ENCODE measurements around the gene VAMP4. TPM values are rescaled to one million over a fixed set of nuclear protein-coding genes. Genes with fewer than 3 reads are reported as not detected.
"Not testable (repeated sequence)": the region's sequence is repeated elsewhere in the genome, so short reads cannot be mapped to it uniquely, and the experiment has no call there.

VAMP4 gene
- total and polyA plus RNA-seq, 5 donors from 2014 or later: 16.1 to 25.3 (median 22.8) TPM

DNA sequence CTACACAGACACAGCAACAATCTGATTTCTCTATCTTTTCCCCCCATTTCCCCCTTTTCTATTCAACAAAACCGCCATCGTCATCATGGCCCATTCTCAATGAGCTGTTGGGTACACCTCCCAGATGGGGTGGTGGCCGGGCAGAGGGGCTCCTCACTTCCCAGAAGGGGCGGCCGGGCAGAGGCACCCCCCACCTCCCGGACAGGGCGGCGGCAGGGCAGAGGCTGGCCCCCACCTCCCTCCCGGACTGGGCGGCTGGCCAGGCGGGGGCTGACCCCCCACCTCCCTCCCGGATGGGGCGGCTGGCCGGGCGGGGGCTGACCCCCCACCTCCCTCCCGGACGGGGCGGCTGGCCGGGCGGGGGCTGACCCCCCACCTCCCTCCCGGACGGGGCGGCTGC, 48.3 kb downstream of the VAMP4 start:
- not testable (repeated sequence) for H3K9me3 ChIP-seq (ENCODE audit: control insufficient read depth in 2 of 2, low read length in 2 of 2); H3K4me3 ChIP-seq (ENCODE audit: low read depth, low read length); H3K27ac ChIP-seq (ENCODE audit: insufficient read depth, low read length, poor library complexity, severe bottlenecking); H3K27me3 ChIP-seq (ENCODE audit: control insufficient read depth, insufficient read depth, low read length); H3K36me3 ChIP-seq (ENCODE audit: control insufficient read depth, insufficient read depth, low read length); DNase-seq; H3K27ac Mint-ChIP-seq; H3K4me1 ChIP-seq (ENCODE audit: control insufficient read depth, insufficient read depth, low read length, poor library complexity, severe bottlenecking); H3K4me3 Mint-ChIP-seq; ATAC-seq (ENCODE audit: low read depth in 2 of 2); H3K4me1 Mint-ChIP-seq; H3K27me3 Mint-ChIP-seq
- Mint-ChIP-seq H3K9me3 (peaks cover 0 to 17% (median 5%) of the 10 kb centered on the region in 7 donors), H3K36me3 (peaks cover 13% of the 10 kb centered on the region)

DNA sequence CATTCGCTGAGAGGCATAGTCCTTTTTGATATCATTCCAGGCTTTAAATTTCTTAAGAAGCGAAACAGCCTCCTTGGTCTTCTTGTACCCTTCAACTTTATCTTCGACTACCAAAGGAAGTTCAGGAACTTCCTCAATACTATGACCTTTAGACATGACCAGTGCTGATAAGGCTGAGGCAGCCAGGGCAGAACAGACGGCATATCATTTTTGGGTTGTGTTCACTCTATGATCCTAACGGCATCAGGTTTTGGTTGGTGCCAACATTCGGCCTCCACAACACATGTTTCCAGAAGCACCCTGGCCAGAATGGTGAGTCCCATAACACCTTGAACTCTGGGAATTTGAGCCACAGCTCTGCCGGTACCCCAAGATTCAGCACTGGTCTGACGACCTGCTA, 58.0 kb downstream of the VAMP4 start:
- H3K4me1 Mint-ChIP-seq: no peaks in the 10 kb centered on the region
- H3K36me3 Mint-ChIP-seq: peaks cover 4% of the 10 kb centered on the region
- Histone ChIP-seq H3K9me3 (ENCODE audit: control insufficient read depth in 2 of 2, low read length in 2 of 2) (peaks cover 0 to 2% of the 10 kb centered on the region in 2 experiments), H3K4me3 (ENCODE audit: low read depth, low read length) (no peak overlapping the region), H3K27ac (ENCODE audit: insufficient read depth, low read length, poor library complexity, severe bottlenecking) (no peak overlapping the region), H3K4me1 (ENCODE audit: control insufficient read depth, insufficient read depth, low read length, poor library complexity, severe bottlenecking) (no peaks in the 10 kb centered on the region), H3K36me3 (ENCODE audit: control insufficient read depth, insufficient read depth, low read length) (no peaks in the 10 kb centered on the region), H3K27me3 (ENCODE audit: control insufficient read depth, insufficient read depth, low read length) (no peaks in the 10 kb centered on the region)
- no peak for ATAC-seq (ENCODE audit: low read depth in 2 of 2)
- no peak for DNase-seq
- no peak overlapping the region for H3K27ac Mint-ChIP-seq
- no peak overlapping the region for H3K4me3 Mint-ChIP-seq
- H3K9me3 Mint-ChIP-seq: peaks cover 0 to 16% (median 7%) of the 10 kb centered on the region in 7 donors
- no peaks in the 10 kb centered on the region for H3K27me3 Mint-ChIP-seq

DNA sequence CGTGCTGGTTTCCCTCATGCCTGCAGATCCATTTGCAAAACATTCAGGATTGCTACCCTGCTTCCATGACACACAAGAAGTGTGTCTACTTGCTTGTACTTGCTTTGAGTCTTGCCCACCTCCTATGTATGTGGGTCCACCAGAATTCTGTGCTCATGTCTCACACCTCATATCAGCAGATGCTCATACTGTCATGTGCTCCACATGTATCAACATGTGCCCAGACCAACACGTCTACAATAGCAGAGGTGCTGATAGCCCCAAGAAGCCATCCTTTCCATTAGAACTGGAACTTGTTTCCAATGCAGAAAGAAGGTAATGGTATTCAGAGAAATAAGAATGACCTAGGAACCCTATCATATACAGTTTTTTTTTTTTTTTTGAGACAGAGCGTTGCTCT, 61.5 kb downstream of the VAMP4 start:
- peaks cover 0 to 6% (median 0%) of the 10 kb centered on the region in 7 donors for H3K9me3 Mint-ChIP-seq
- H3K36me3 Mint-ChIP-seq: peaks cover 4% of the 10 kb centered on the region
- ATAC-seq (ENCODE audit: low read depth in 2 of 2) (no peak), DNase-seq (no peak)
- Histone ChIP-seq H3K27ac (ENCODE audit: insufficient read depth, low read length, poor library complexity, severe bottlenecking) (no peak overlapping the region), H3K27me3 (ENCODE audit: control insufficient read depth, insufficient read depth, low read length) (no peaks in the 10 kb centered on the region), H3K4me3 (ENCODE audit: low read depth, low read length) (no peak overlapping the region), H3K9me3 (ENCODE audit: control insufficient read depth in 2 of 2, low read length in 2 of 2) (no peaks in the 10 kb centered on the region), H3K4me1 (ENCODE audit: control insufficient read depth, insufficient read depth, low read length, poor library complexity, severe bottlenecking) (no peaks in the 10 kb centered on the region), H3K36me3 (ENCODE audit: control insufficient read depth, insufficient read depth, low read length) (no peaks in the 10 kb centered on the region)
- no peak overlapping the region for H3K4me3 Mint-ChIP-seq
- no peak overlapping the region for H3K27ac Mint-ChIP-seq
- no peaks in the 10 kb centered on the region for H3K4me1 Mint-ChIP-seq
- peaks cover 7% of the 10 kb centered on the region for H3K27me3 Mint-ChIP-seq

DNA sequence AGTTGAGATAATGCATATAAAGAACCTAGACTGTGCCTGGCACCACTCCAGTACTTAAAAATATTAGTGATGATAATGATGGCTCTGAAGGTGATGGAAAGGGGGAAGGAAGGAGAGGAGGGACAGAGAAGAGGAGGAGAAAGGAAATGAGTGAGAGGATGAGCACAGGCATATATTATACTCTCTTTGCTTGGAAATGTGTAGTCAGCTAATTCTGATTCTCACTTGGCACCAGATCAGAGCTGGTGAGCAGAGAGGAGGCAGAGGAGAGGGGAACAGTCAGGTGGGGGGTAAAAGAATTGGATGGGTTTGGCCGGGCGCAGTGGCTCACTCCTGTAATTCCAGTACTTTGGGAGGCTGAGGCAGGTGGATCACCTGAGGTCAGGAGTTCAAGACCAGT, 65.0 kb downstream of the VAMP4 start:
- DNase-seq (no peak), ATAC-seq (ENCODE audit: low read depth in 2 of 2) (no peak)
- H3K4me3 Mint-ChIP-seq: no peak overlapping the region
- peaks cover 0 to 6% (median 0%) of the 10 kb centered on the region in 4 donors for H3K4me1 Mint-ChIP-seq
- Histone ChIP-seq H3K4me3 (ENCODE audit: low read depth, low read length) (no peak overlapping the region), H3K4me1 (ENCODE audit: control insufficient read depth, insufficient read depth, low read length, poor library complexity, severe bottlenecking) (no peaks in the 10 kb centered on the region), H3K27me3 (ENCODE audit: control insufficient read depth, insufficient read depth, low read length) (peaks cover 4% of the 10 kb centered on the region), H3K27ac (ENCODE audit: insufficient read depth, low read length, poor library complexity, severe bottlenecking) (no peak overlapping the region), H3K36me3 (ENCODE audit: control insufficient read depth, insufficient read depth, low read length) (no peaks in the 10 kb centered on the region), H3K9me3 (ENCODE audit: control insufficient read depth in 2 of 2, low read length in 2 of 2) (no peaks in the 10 kb centered on the region)
- peaks cover 0 to 2% (median 0%) of the 10 kb centered on the region in 7 donors for H3K9me3 Mint-ChIP-seq
- H3K27ac Mint-ChIP-seq: no peak overlapping the region
- H3K27me3 Mint-ChIP-seq: peaks cover 25% of the 10 kb centered on the region
- H3K36me3 Mint-ChIP-seq: no peaks in the 10 kb centered on the region

DNA sequence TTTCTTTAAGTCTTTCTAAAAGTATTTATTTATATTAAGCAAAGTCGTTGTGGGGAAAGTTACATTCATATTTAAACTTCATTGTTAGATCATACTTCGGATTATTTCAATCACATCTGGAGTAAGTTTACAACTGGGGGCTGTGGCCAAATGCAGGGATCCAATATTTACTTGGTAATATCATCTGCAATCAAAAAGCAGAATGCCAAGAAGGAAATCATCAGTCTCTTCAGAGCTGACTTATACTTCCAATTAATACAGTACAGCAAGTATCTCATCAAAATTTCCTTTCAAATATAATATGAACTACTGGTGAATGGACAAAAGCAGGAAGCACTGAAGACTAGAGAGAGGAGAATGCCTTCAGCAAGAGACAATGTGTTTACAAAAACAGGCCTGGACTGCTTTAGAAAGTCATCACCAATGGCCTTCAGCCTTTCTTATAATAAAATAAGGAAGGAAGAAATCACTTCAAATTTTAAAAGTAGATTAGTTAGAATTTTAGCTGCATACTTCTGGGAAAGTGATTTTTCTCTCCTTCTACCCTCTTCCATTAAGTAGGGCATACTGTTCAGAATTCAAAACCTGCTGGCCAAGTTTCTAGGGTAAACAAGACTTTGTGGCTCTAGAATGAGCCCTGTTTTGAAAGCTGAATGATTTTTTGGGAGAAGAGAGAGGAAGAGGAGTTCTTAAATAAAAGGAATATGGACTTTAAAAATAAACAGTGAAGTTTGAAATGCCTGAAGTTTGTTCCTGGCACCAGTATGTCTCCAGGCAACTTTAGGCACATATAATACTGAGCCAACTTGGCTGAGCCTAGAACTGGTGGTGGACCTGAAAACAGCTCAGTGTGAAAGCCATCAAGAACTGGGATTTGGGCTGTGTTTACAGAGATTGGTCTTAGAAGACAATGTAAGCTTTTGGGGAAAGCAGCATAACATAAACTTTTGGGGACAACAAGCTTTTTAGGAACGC, 67.1 kb downstream of the VAMP4 start:
- Histone ChIP-seq H3K4me3 (ENCODE audit: low read depth, low read length) (no peak overlapping the region), H3K9me3 (ENCODE audit: control insufficient read depth in 2 of 2, low read length in 2 of 2) (no peaks in the 10 kb centered on the region), H3K36me3 (ENCODE audit: control insufficient read depth, insufficient read depth, low read length) (no peaks in the 10 kb centered on the region), H3K27me3 (ENCODE audit: control insufficient read depth, insufficient read depth, low read length) (peaks cover 4% of the 10 kb centered on the region), H3K4me1 (ENCODE audit: control insufficient read depth, insufficient read depth, low read length, poor library complexity, severe bottlenecking) (no peaks in the 10 kb centered on the region), H3K27ac (ENCODE audit: insufficient read depth, low read length, poor library complexity, severe bottlenecking) (no peak overlapping the region)
- no peaks in the 10 kb centered on the region for H3K36me3 Mint-ChIP-seq
- H3K9me3 Mint-ChIP-seq: peaks cover 0 to 2% (median 0%) of the 10 kb centered on the region in 7 donors
- peaks cover 30% of the 10 kb centered on the region for H3K27me3 Mint-ChIP-seq
- DNase-seq: no peak
- peaks cover 0 to 6% (median 0%) of the 10 kb centered on the region in 4 donors for H3K4me1 Mint-ChIP-seq
- ATAC-seq (ENCODE audit: low read depth in 2 of 2): no peak
- H3K4me3 Mint-ChIP-seq: no peak overlapping the region
- no peak overlapping the region for H3K27ac Mint-ChIP-seq

DNA sequence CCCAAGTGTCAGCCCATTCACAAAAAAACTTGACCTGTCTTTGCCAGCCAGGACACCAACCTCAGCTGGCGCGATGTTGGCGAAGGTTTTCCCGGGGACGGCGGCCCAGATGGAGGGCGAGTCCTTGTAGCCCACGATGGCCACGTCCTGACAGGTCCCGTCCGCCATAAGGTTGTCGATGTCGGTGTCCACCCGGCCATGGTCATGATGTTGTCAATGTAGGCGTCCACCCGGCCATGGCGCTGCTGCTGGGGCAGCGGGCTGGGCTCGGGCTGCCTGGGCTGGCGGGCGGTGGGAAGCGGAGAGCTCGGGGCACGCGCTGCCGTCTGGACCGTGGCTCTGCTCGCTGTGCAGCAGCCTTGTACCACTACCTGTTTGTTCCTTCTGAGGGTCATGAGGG, 71.1 kb downstream of the VAMP4 start:
- Histone ChIP-seq H3K36me3 (ENCODE audit: control insufficient read depth, insufficient read depth, low read length) (no peaks in the 10 kb centered on the region), H3K4me3 (ENCODE audit: low read depth, low read length) (no peak overlapping the region), H3K9me3 (ENCODE audit: control insufficient read depth in 2 of 2, low read length in 2 of 2) (no peaks in the 10 kb centered on the region), H3K27ac (ENCODE audit: insufficient read depth, low read length, poor library complexity, severe bottlenecking) (no peak overlapping the region), H3K4me1 (ENCODE audit: control insufficient read depth, insufficient read depth, low read length, poor library complexity, severe bottlenecking) (no peaks in the 10 kb centered on the region), H3K27me3 (ENCODE audit: control insufficient read depth, insufficient read depth, low read length) (peaks cover 4% of the 10 kb centered on the region)
- Mint-ChIP-seq H3K27me3 (peaks cover 37% of the 10 kb centered on the region), H3K9me3 (no peaks in the 10 kb centered on the region), H3K27ac (no peak overlapping the region), H3K36me3 (no peaks in the 10 kb centered on the region), H3K4me3 (no peak overlapping the region), H3K4me1 (peaks cover 0 to 6% (median 0%) of the 10 kb centered on the region in 4 donors)
- ATAC-seq (ENCODE audit: low read depth in 2 of 2) (no peak), DNase-seq (no peak)

DNA sequence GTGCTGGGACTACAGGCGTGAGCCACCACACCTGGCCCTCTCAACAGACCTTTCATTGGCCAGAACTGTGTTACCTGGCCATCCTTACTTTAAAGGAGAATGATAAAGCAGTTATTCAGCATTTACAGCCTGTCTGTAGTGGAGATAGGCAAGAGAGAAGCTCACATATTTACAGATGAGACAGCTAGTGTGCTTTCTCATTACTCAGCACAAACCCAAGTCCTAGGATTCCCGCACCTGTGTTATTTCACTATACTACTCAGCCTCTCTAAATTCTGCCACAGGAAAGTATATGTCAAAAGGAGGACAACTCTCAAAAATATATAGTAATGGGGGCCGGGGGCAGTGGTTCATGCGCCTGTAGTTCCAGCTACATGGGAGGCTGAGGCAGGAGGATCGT, 73.5 kb downstream of the VAMP4 start:
- Mint-ChIP-seq H3K27ac (no peak overlapping the region), H3K27me3 (peaks cover 24% of the 10 kb centered on the region), H3K4me3 (no peak overlapping the region), H3K36me3 (no peaks in the 10 kb centered on the region), H3K4me1 (no peaks in the 10 kb centered on the region), H3K9me3 (no peaks in the 10 kb centered on the region)
- no peak overlapping the region for H3K27ac ChIP-seq (ENCODE audit: insufficient read depth, low read length, poor library complexity, severe bottlenecking)
- DNase-seq: no peak
- no peaks in the 10 kb centered on the region for H3K27me3 ChIP-seq (ENCODE audit: control insufficient read depth, insufficient read depth, low read length)
- ATAC-seq (ENCODE audit: low read depth in 2 of 2): no peak
- H3K4me1 ChIP-seq (ENCODE audit: control insufficient read depth, insufficient read depth, low read length, poor library complexity, severe bottlenecking): no peaks in the 10 kb centered on the region
- H3K4me3 ChIP-seq (ENCODE audit: low read depth, low read length): no peak overlapping the region
- H3K9me3 ChIP-seq (ENCODE audit: control insufficient read depth in 2 of 2, low read length in 2 of 2): no peaks in the 10 kb centered on the region
- no peaks in the 10 kb centered on the region for H3K36me3 ChIP-seq (ENCODE audit: control insufficient read depth, insufficient read depth, low read length)
